Neural progenitor cell (in vitro differentiated cells): ENCODE results near the gene TTYH3.

Experiments
- CTCF ChIP-seq: fragments of 200-600 bp; sonication (generic); IDR thresholded peaks from 2 replicates; pipeline ENCODE4 v1.5.1; 2017; ENCODE audit warnings: antibody characterized with exemption, mild to moderate bottlenecking
- EZH2 ChIP-seq: fragments of 200-600 bp; sonication (generic); IDR thresholded peaks from 2 replicates; pipeline ENCODE4 v1.6.1; 2017; ENCODE audit warnings: antibody characterized with exemption, mild to moderate bottlenecking, moderate library complexity

- TF ChIP-seq CTCF, result no peak
- TF ChIP-seq EZH2, result no peak
Observed at GRCh38 chr7:2680256-2680655, 48.5 kb downstream of the TTYH3 start.
